ENCODE measurements around the gene KCND3.

The KCND3 gene

GRCh38 chr1:111908011-111908621, 81.4 kb downstream of the KCND3 start:
- no peak for DNase-seq

GRCh38 chr1:111907321-111907720, 82.1 kb downstream of the KCND3 start:
- DNase-seq, result no peak

GRCh38 chr1:111906816-111907215, 82.7 kb downstream of the KCND3 start:
- DNase-seq, result no peak

GRCh38 chr1:111906111-111906510, 83.4 kb downstream of the KCND3 start:
- DNase-seq, result no peak

- no peak for DNase-seq
Observed at GRCh38 chr1:111904478-111905218, 84.8 kb downstream of the KCND3 start.

- no peak for DNase-seq
Observed at GRCh38 chr1:111903871-111904449, 85.5 kb downstream of the KCND3 start.

- DNase-seq, result no peak
Observed at GRCh38 chr1:111903148-111903870, 86.2 kb downstream of the KCND3 start.

GRCh38 chr1:111895469-111895868, 94.0 kb downstream of the KCND3 start:
- no peak for DNase-seq

GRCh38 chr1:111895017-111895416, 94.5 kb downstream of the KCND3 start:
- DNase-seq, result no peak

- DNase-seq, result no peak
Observed at GRCh38 chr1:111894497-111894896, 95.0 kb downstream of the KCND3 start.

- no peak for DNase-seq
Observed at GRCh38 chr1:111891566-111891965, 97.9 kb downstream of the KCND3 start.

GRCh38 chr1:111888740-111889376, 100.6 kb downstream of the KCND3 start:
- DNase-seq, result no peak

GRCh38 chr1:111887875-111888274, 101.6 kb downstream of the KCND3 start:
- DNase-seq, result no peak

GRCh38 chr1:111887385-111887784, 102.1 kb downstream of the KCND3 start:
- DNase-seq, result no peak

GRCh38 chr1:111886741-111887140, 102.7 kb downstream of the KCND3 start:
- DNase-seq, result no peak

- DNase-seq, result no peak
Observed at GRCh38 chr1:111884772-111885443, 104.6 kb downstream of the KCND3 start.

GRCh38 chr1:111882986-111883560, 106.4 kb downstream of the KCND3 start:
- no peak for DNase-seq

- no peak for DNase-seq
Observed at GRCh38 chr1:111882559-111882958, 106.9 kb downstream of the KCND3 start.

GRCh38 chr1:111880881-111881837, 108.3 kb downstream of the KCND3 start:
- no peak for DNase-seq

- DNase-seq, result no peak
Observed at GRCh38 chr1:111879081-111879480, 110.4 kb downstream of the KCND3 start.

GRCh38 chr1:111878649-111879048, 110.8 kb downstream of the KCND3 start:
- DNase-seq, result no peak

Data from CD4-positive, alpha-beta T cell treated with Interleukin-21 for 1 hour (primary cell).